Peyer's patch (tissue), 4 donors: ENCODE results near the gene SEPTIN7.

Experiments used
- CTCF ChIP-seq, 6 experiments: fragments of 450-650 bp in 4 of 6; fragments of 200-600 bp in 2 of 6; sonication (generic) in 1 of 6; IDR thresholded peaks; one replicate each; pipeline ENCODE4 v1.5.1; 2017 to 2019; ENCODE audit warnings: antibody characterized with exemption in 6 of 6, mild to moderate bottlenecking in 3 of 6, moderate library complexity in 1 of 6
- POLR2A ChIP-seq, 2 donors: fragments of 450-650 bp; IDR thresholded peaks; one replicate each; pipeline ENCODE4 v1.5.1; 2017; ENCODE audit warnings: antibody characterized with exemption in 2 of 2, mild to moderate bottlenecking in 2 of 2, moderate library complexity in 2 of 2

GRCh38 chr7:35825974-35826373, 25.1 kb downstream of the SEPTIN7 start:
- TF ChIP-seq POLR2A (IDR thresholded peaks at IDR 0.05) (no peak), CTCF (IDR thresholded peaks at IDR 0.05) (no peak)
